Colonic mucosa (tissue), 4 donors: ENCODE measurements around the gene OR8H2. TPM values are rescaled to one million over a fixed set of nuclear protein-coding genes. Genes with fewer than 3 reads are reported as not detected.
"Not testable (repeated sequence)": the region's sequence is repeated elsewhere in the genome, so short reads cannot be mapped to it uniquely, and the experiment has no call there.

Experiments used
- DNase-seq: peaks from one replicate; pipeline ENCODE4 v3.0.0-alpha.2; 2020
- H3K27ac ChIP-seq: fragments of 200-600 bp; one replicate; pipeline ENCODE4 v1.8.0; 2021
- H3K27me3 ChIP-seq: fragments of 200-600 bp; one replicate; pipeline ENCODE4 v1.8.0; 2021
- H3K36me3 ChIP-seq: fragments of 200-600 bp; one replicate; pipeline ENCODE4 v1.8.0; 2021
- H3K4me1 ChIP-seq: fragments of 200-600 bp; one replicate; pipeline ENCODE4 v1.8.0; 2021; ENCODE audit warnings: mild to moderate bottlenecking
- H3K4me3 ChIP-seq: fragments of 200-600 bp; one replicate; pipeline ENCODE4 v1.8.0; 2021
- H3K9ac ChIP-seq, 2 donors: one replicate each; pipeline ENCODE4 v1.7.0; 2013; ENCODE audit warnings: control low read depth in 2 of 2, low read depth in 2 of 2, low read length in 2 of 2
- H3K9me3 ChIP-seq: fragments of 200-600 bp; one replicate; pipeline ENCODE4 v1.8.0; 2021
- CTCF ChIP-seq: fragments of 200-600 bp; IDR thresholded peaks from one replicate; pipeline ENCODE4 v1.8.0; 2022; ENCODE audit warnings: antibody characterized with exemption, mild to moderate bottlenecking
- intact Hi-C: fragments of 100-400 bp; cut with DNase I; formaldehyde crosslinking; loops from one replicate; pipeline ENCODE4 v1.14.1; 2022
- total RNA-seq, 2 donors: library from RNA; stranded (reverse); fragmentation: NEBNext Ultra II Directional in 1 of 2; extraction: Animal tissue kit (Norgen Biotek cat#: 25700) in 1 of 2; gene quantifications; one replicate each; pipeline ENCODE4 v1.2.1, GENCODE V29; 2021
- donor health status: healthy.
- donor health status: DM: no; HTN: no; CAD: no.
- donor health status: DM: no; HTN: no; CAD: no.

Gene OR8H2
- total RNA-seq, result not detected

DNA sequence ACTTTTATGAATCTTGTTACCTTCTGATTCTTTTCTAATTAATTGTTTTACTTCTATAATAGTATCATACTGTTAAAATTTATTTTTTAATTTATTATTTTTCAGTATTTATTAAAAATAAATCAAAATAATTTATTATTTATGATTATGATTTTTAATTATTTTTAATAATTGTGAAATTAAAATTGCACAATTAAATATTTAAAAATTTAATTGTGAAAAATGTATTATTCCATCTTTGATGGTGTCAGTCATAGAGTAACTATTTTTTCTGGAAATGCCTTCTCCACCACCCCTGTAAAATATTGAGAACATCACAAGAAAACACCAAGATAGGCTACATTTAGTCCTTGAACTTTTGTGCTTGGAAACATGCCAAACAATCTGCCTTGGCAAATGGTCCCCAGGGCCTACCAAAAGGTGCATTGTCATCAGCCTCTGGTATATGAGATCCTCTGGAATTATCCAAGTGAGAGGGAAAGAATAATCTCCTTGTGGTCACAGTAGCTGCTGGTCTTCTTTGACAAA is at the start of gene OR8H2:
Gene OR8H2, plus strand, starts transcription at position 478 of the 528 bp plus-strand sequence. CDS start 1,356 bp downstream, outside the sequence.
- no peak within 1 kb of the TSS for H3K4me3 ChIP-seq
- no peaks in the 10 kb centered on the region for H3K27me3 ChIP-seq
- no peak within 1 kb of the TSS for H3K27ac ChIP-seq
- DNase-seq, result no peak
- H3K4me1 ChIP-seq, result no peaks in the 10 kb centered on the region
- intact Hi-C loops, result no loop called here
- no peaks in the 10 kb centered on the region for H3K9me3 ChIP-seq
- TF ChIP-seq CTCF, result no peak
- no peaks in the 10 kb centered on the region for H3K36me3 ChIP-seq
- no peak within 1 kb of the TSS for H3K9ac ChIP-seq

DNA sequence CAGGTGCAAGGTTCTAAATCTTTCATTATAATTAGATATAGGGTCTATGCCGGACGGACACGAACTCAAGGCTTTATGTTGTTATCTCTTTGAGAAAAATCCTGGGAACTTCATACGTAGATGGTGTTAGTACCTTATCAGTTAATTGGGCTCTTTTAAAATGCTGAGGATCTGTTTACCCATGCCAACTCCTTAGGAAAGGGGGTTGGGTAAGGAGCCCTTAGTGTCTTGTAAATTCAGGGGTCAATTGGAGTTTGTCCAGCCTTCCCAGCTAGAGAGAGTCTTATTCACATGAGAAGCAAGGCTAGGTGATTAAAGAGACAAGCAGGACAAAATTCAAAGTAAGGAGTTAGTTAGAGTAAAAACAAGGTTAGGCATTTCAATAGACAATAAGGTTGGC is 47.1 kb upstream of the OR8H2 start:
- DNase-seq, H3K9me3 ChIP-seq, H3K27ac ChIP-seq, H3K36me3 ChIP-seq, H3K9ac ChIP-seq, H3K4me1 ChIP-seq, intact Hi-C loops, H3K4me3 ChIP-seq, H3K27me3 ChIP-seq: not testable (repeated sequence)

DNA sequence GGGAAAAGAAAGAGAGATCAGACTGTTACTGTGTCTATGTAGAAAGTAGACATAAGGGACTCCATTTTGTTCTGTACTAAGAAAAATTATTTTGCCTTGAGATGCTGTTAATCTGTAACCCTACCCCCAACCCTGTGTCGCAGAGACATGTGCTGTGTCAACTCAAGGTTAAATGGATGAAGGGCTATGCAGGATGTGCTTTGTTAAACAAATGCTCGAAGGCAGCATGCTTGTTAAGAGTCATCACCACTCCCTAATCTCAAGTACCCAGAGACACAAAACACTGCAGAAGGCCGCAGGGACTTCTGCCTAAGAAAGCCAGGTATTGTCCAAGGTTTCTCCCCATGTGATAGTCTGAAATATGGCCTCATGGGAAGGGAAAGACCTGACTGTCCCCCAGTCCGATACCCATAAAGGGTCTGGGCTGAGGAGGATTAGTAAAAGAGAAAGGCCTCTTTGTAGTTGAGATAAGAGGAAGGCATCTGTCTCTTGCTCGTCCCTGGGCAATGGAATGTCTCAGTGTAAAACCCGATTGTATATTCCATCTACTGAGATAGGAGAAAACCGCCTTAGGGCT is 45.7 kb upstream of the OR8H2 start:
- H3K4me1 ChIP-seq, H3K36me3 ChIP-seq, DNase-seq, H3K9ac ChIP-seq, H3K27ac ChIP-seq, H3K4me3 ChIP-seq, H3K27me3 ChIP-seq, H3K9me3 ChIP-seq, intact Hi-C loops: not testable (repeated sequence)

- DNase-seq, H3K36me3 ChIP-seq, H3K9me3 ChIP-seq, intact Hi-C loops, H3K9ac ChIP-seq, H3K27ac ChIP-seq, H3K27me3 ChIP-seq, H3K4me3 ChIP-seq, H3K4me1 ChIP-seq: not testable (repeated sequence)
Observed at GRCh38 chr11:56058260-56058780, 45.2 kb upstream of the OR8H2 start.

GRCh38 chr11:56066980-56067379 is 36.5 kb upstream of the OR8H2 start:
- H3K27ac ChIP-seq, result no peak overlapping the region
- H3K4me3 ChIP-seq, result no peak overlapping the region
- H3K9ac ChIP-seq, result no peak overlapping the region
- intact Hi-C loops, result no loop called here
- DNase-seq, result no peak
- H3K4me1 ChIP-seq, result no peaks in the 10 kb centered on the region
- H3K9me3 ChIP-seq, result no peaks in the 10 kb centered on the region
- H3K27me3 ChIP-seq, result no peaks in the 10 kb centered on the region
- H3K36me3 ChIP-seq, result no peaks in the 10 kb centered on the region
- no peak for TF ChIP-seq CTCF

DNA sequence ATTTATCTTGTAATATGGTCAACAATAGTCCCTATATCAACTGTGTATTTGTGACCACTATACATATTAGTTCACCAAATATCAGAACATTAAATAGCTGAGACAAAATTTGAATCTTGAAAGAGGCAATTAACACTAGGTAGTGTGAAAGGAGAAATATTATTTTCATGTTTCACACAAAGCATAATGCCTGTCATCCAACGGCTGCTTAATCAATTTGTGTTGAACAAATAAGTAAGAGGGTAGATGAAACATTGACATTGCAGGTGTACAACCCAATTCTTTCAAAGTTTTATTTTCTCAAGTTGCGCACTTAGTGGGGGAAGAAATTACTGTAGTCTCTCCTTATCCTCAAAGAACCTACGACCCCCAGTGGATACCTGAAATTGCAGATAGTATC is 13.8 kb upstream of the OR8H2 start:
- H3K27ac ChIP-seq, result no peak overlapping the region
- TF ChIP-seq CTCF, result no peak
- DNase-seq, result no peak
- no peaks in the 10 kb centered on the region for H3K9me3 ChIP-seq
- no peaks in the 10 kb centered on the region for H3K36me3 ChIP-seq
- intact Hi-C loops, result no loop called here
- H3K27me3 ChIP-seq, result no peaks in the 10 kb centered on the region
- H3K4me1 ChIP-seq, result no peaks in the 10 kb centered on the region
- H3K4me3 ChIP-seq, result no peak overlapping the region
- H3K9ac ChIP-seq, result no peak overlapping the region

DNA sequence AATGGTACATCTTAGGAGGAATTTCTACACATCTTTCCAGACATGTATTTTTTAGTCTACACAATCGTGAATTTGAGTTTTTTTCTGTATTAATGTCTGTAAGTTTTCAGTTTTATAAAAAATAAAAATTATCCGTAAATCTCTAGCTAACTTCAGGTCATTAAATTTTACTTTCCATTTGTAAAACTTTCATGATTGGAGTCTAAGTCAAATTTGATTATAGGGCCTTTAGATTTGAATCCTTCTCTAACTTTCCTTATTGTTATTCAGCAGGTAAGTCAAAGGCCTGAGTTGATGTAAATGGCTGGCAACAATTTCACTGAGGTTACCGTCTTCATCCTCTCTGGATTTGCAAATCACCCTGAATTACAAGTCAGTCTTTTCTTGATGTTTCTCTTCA is 10.5 kb upstream of the OR8H2 start, which contains the start of gene OR8I2:
Gene OR8I2, plus strand, starts transcription at position 301 of the 400 bp plus-strand sequence. Its CDS starts 0 bp downstream, at position 301.
- no peak within 1 kb of the TSS for H3K4me3 ChIP-seq
- intact Hi-C loops, result no loop called here
- no peak within 1 kb of the TSS for H3K9ac ChIP-seq
- H3K27me3 ChIP-seq, result no peaks in the 10 kb centered on the region
- H3K36me3 ChIP-seq, result no peaks in the 10 kb centered on the region
- DNase-seq, result no peak
- no peak for TF ChIP-seq CTCF
- no peak within 1 kb of the TSS for H3K27ac ChIP-seq
- H3K9me3 ChIP-seq, result no peaks in the 10 kb centered on the region
- no peaks in the 10 kb centered on the region for H3K4me1 ChIP-seq
